Ovary (tissue), 3 donors: Measurements from ENCODE around the gene SIX1.

ENCODE experiments used
- POLR2A ChIP-seq: fragments of 450-650 bp; IDR thresholded peaks from one replicate; pipeline ENCODE4 v1.6.1; 2017; ENCODE audit warnings: antibody characterized with exemption, mild to moderate bottlenecking, moderate library complexity
- TF ChIP-seq, protein P1 (sequence below), 3 donors: fragments of 450-650 bp in 2 of 3; fragments of 200-600 bp in 1 of 3; IDR thresholded peaks; one replicate each; pipeline versions ENCODE4 v1.5.1 to v1.8.0; 2016 to 2022; ENCODE audit warnings: antibody characterized with exemption in 3 of 3, mild to moderate bottlenecking in 1 of 3
- donor health status: DM: no; HTN: no; CAD: no.

- TF ChIP-seq, protein P1, sequence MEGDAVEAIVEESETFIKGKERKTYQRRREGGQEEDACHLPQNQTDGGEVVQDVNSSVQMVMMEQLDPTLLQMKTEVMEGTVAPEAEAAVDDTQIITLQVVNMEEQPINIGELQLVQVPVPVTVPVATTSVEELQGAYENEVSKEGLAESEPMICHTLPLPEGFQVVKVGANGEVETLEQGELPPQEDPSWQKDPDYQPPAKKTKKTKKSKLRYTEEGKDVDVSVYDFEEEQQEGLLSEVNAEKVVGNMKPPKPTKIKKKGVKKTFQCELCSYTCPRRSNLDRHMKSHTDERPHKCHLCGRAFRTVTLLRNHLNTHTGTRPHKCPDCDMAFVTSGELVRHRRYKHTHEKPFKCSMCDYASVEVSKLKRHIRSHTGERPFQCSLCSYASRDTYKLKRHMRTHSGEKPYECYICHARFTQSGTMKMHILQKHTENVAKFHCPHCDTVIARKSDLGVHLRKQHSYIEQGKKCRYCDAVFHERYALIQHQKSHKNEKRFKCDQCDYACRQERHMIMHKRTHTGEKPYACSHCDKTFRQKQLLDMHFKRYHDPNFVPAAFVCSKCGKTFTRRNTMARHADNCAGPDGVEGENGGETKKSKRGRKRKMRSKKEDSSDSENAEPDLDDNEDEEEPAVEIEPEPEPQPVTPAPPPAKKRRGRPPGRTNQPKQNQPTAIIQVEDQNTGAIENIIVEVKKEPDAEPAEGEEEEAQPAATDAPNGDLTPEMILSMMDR (IDR thresholded peaks at IDR 0.05), result peak in 1 of 3 donors; percentile 14
- TF ChIP-seq POLR2A, result no peak
These were observed 8.4 kb upstream of the SIX1 start for GRCh38 chr14:60657456-60658210.
